Esophagus squamous epithelium (tissue), 5 donors: Measurements from ENCODE around the gene INO80E. TPM values are rescaled to one million over a fixed set of nuclear protein-coding genes. Genes with fewer than 3 reads are reported as not detected.

Experiments
- DNase-seq: peaks from one replicate; lab custom pipeline; 2025; lab: John Stamatoyannopoulos, UW
- H3K27ac ChIP-seq, 4 donors: fragments of 200-600 bp; sonication (generic); one replicate each; pipeline ENCODE4 v1.5.1; 2016 to 2019; ENCODE audit warnings: mild to moderate bottlenecking in 1 of 4
- H3K27me3 ChIP-seq, 4 donors: fragments of 200-600 bp; sonication (generic); 1 replicate in 3 of 4; 2 replicates in 1 of 4; pipeline versions ENCODE4 v1.5.1 to v1.6.0; 2017 to 2021; ENCODE audit warnings: antibody characterized with exemption in 1 of 4
- H3K36me3 ChIP-seq, 3 donors: fragments of 200-600 bp; sonication (generic); one replicate each; pipeline ENCODE4 v1.5.1; 2016 to 2019
- H3K4me1 ChIP-seq, 3 donors: fragments of 200-600 bp; sonication (generic); one replicate each; pipeline ENCODE4 v1.5.1; 2017 to 2019
- H3K4me3 ChIP-seq, 4 donors: fragments of 200-600 bp; sonication (generic); 1 replicate in 3 of 4; 2 replicates in 1 of 4; pipeline ENCODE4 v1.5.1; 2016 to 2019; ENCODE audit warnings: mild to moderate bottlenecking in 2 of 4, moderate library complexity in 1 of 4
- H3K9me3 ChIP-seq, 3 donors: fragments of 200-600 bp; sonication (generic); one replicate each; pipeline ENCODE4 v1.5.1; 2016 to 2019
- POLR2A ChIP-seq, 4 donors: fragments of 450-650 bp; IDR thresholded peaks; one replicate each; pipeline ENCODE4 v1.6.1; 2017; ENCODE audit warnings: antibody characterized with exemption in 4 of 4, mild to moderate bottlenecking in 4 of 4, moderate library complexity in 3 of 4
- WGBS, 2 donors: methylation state at CpG; one replicate each; pipeline ENCODE4 v1.1.5; 2018; 5-methylcytosine and 5-hydroxymethylcytosine counted together
- intact Hi-C: fragments of 100-400 bp; cut with DNase I; formaldehyde crosslinking; loops from one replicate; pipeline ENCODE4 v1.15.0; 2022
- total RNA-seq, 4 donors: library from RNA; depleted of rRNA; stranded (reverse); fragments of >200 nt; gene quantifications; one replicate each; pipeline ENCODE4 v1.1.0, GENCODE V29; 2016
- TF ChIP-seq, protein P1 (sequence below), 6 experiments: fragments of 450-650 bp in 4 of 6; fragments of 200-600 bp in 2 of 6; sonication (generic) in 2 of 6; IDR thresholded peaks; one replicate each; pipeline ENCODE4 v1.5.1; 2016 to 2019; ENCODE audit warnings: antibody characterized with exemption in 6 of 6, mild to moderate bottlenecking in 4 of 6, moderate library complexity in 4 of 6
- donor health status: DM: yes; HTN: yes; CAD: no.

The INO80E gene
- total RNA-seq, 4 donors from 2014 or later: 34.3 to 59.9 (median 48.0) TPM

GRCh38 chr16:29986931-29987330, 9.1 kb upstream of the INO80E start:
- Histone ChIP-seq H3K4me1 (no peaks in the 10 kb centered on the region), H3K27ac (no peak overlapping the region)

GRCh38 chr16:29987371-29988085, 8.5 kb upstream of the INO80E start:
- intact Hi-C loops: no loop called here
- Histone ChIP-seq H3K27me3 (no peaks in the 10 kb centered on the region), H3K27ac (no peak overlapping the region), H3K9me3 (no peaks in the 10 kb centered on the region), H3K36me3 (peaks cover 53 to 100% (median 81%) of the 10 kb centered on the region in 3 donors), H3K4me1 (no peaks in the 10 kb centered on the region), H3K4me3 (no peak overlapping the region)
- no peak for TF ChIP-seq POLR2A (IDR thresholded peaks at IDR 0.05)
- TF ChIP-seq, protein P1, sequence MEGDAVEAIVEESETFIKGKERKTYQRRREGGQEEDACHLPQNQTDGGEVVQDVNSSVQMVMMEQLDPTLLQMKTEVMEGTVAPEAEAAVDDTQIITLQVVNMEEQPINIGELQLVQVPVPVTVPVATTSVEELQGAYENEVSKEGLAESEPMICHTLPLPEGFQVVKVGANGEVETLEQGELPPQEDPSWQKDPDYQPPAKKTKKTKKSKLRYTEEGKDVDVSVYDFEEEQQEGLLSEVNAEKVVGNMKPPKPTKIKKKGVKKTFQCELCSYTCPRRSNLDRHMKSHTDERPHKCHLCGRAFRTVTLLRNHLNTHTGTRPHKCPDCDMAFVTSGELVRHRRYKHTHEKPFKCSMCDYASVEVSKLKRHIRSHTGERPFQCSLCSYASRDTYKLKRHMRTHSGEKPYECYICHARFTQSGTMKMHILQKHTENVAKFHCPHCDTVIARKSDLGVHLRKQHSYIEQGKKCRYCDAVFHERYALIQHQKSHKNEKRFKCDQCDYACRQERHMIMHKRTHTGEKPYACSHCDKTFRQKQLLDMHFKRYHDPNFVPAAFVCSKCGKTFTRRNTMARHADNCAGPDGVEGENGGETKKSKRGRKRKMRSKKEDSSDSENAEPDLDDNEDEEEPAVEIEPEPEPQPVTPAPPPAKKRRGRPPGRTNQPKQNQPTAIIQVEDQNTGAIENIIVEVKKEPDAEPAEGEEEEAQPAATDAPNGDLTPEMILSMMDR (IDR thresholded peaks at IDR 0.05): no peak
- no peak for DNase-seq
- 81 to 92% methylated on average over 3 to 5 of the region's 35 CpGs for WGBS, 2 donors

More at GRCh38 chr16:29986931-29987330, 9.1 kb upstream of the INO80E start:
- DNase-seq: no peak
- Histone ChIP-seq H3K9me3 (no peaks in the 10 kb centered on the region), H3K4me3 (no peak overlapping the region), H3K27me3 (no peaks in the 10 kb centered on the region), H3K36me3 (peaks cover 56 to 100% (median 82%) of the 10 kb centered on the region in 3 donors)
- intact Hi-C loops: no loop called here
- no peak for TF ChIP-seq POLR2A (IDR thresholded peaks at IDR 0.05)
- TF ChIP-seq, protein P1 (IDR thresholded peaks at IDR 0.05): no peak
- 93 to 100% methylated on average over 1 to 3 of the region's 5 CpGs for WGBS, 2 donors

- H3K27me3 ChIP-seq: no peaks in the 10 kb centered on the region
- no peak overlapping the region for H3K4me3 ChIP-seq
- no peaks in the 10 kb centered on the region for H3K9me3 ChIP-seq
- H3K4me1 ChIP-seq: peaks cover 0 to 5% (median 0%) of the 10 kb centered on the region in 3 donors
- no peak overlapping the region for H3K27ac ChIP-seq
- DNase-seq: no peak
- intact Hi-C loops: no loop called here
- TF ChIP-seq, protein P1 (IDR thresholded peaks at IDR 0.05): no peak
- TF ChIP-seq POLR2A (IDR thresholded peaks at IDR 0.05): no peak
- H3K36me3 ChIP-seq: peaks cover 43 to 100% (median 80%) of the 10 kb centered on the region in 3 donors
- 83 to 89% methylated on average over 16 of the region's 17 CpGs for WGBS, 2 donors
These were observed 7.5 kb upstream of the INO80E start for GRCh38 chr16:29988346-29989075.

DNA sequence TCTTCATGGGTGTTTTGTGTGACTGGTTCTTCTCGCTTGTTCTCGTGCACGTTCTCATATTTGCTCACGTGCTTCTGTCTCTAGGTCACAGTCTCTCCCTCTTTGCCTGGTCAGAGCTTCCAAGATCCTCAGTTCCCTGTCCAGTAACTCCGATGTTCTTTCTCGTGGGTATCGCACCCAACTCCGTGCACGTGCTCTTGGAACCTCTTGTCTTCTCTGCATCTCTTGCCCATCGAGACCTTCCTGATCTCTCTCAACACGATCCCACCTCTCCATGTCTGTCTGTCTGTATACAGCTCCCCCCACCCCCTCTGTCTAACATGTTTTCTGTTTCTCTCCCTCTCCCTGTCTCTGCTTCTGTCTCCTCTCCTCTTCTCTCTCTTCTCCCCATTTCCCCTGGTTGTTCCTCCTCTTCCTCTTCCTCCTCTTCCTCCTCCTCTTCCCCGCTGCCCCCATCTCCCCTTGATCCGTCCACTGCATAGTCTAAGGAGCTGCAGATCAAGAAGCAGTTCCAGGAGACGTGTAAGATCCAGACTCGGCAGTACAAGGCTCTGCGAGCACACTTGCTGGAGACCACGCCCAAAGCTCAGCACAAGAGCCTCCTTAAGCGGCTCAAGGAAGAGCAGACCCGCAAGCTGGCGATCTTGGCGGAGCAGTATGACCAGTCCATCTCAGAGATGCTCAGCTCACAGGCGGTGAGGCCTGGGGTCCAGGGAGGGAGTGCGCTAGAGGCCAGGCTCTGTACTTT, 6.8 kb upstream of the INO80E start:
- no peak for DNase-seq
- Histone ChIP-seq H3K27me3 (no peaks in the 10 kb centered on the region), H3K4me1 (peaks cover 3 to 13% (median 6%) of the 10 kb centered on the region in 3 donors), H3K4me3 (no peak overlapping the region), H3K9me3 (no peaks in the 10 kb centered on the region), H3K27ac (no peak overlapping the region), H3K36me3 (peaks cover 37 to 97% (median 72%) of the 10 kb centered on the region in 3 donors)
- 83 to 88% methylated on average over 16 to 23 of the region's 23 CpGs for WGBS, 2 donors
- intact Hi-C loops: no loop called here
- TF ChIP-seq, protein P1 (IDR thresholded peaks at IDR 0.05): no peak
- no peak for TF ChIP-seq POLR2A (IDR thresholded peaks at IDR 0.05)
